GM18519 (cell line): ENCODE results near the gene MYO1E.

ENCODE experiments used
- ATAC-seq: cut with Tn5 transposase; IDR thresholded peaks from one replicate; pipeline ENCODE4 v1.9.1; 2021; ENCODE audit warnings: mild to moderate bottlenecking, moderate library complexity; ENCODE audit not compliant: unreplicated experiment, low FRiP score

MYO1E gene

DNA sequence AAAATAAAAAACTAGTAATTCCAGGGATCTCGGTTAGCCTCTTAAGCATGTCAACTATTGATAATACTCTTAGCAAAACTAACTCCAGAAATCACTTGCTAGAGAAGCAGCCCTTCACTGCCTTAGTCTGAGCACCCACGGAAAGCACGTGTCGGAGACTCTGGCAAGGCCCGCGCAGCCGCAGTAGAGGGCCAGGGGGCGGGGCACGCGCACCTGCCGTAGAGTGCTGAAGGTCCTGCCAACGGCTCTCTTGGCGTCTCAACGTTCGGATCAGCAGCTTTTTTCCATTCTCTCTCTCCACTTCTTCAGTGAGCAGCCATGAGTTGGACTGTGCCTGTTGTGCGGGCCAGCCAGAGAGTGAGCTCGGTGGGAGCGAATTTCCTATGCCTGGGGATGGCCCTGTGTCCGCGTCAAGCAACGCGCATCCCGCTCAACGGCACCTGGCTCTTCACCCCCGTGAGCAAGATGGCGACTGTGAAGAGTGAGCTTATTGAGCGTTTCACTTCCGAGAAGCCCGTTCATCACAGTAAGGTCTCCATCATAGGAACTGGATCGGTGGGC, 166.0 kb downstream of the MYO1E start, which contains the start of gene LDHAL6B:
TSS of gene LDHAL6B (plus strand) at position 221 of the 561 bp plus-strand sequence. CDS start at position 319, 98 bp downstream.
- ATAC-seq, result no peak

DNA sequence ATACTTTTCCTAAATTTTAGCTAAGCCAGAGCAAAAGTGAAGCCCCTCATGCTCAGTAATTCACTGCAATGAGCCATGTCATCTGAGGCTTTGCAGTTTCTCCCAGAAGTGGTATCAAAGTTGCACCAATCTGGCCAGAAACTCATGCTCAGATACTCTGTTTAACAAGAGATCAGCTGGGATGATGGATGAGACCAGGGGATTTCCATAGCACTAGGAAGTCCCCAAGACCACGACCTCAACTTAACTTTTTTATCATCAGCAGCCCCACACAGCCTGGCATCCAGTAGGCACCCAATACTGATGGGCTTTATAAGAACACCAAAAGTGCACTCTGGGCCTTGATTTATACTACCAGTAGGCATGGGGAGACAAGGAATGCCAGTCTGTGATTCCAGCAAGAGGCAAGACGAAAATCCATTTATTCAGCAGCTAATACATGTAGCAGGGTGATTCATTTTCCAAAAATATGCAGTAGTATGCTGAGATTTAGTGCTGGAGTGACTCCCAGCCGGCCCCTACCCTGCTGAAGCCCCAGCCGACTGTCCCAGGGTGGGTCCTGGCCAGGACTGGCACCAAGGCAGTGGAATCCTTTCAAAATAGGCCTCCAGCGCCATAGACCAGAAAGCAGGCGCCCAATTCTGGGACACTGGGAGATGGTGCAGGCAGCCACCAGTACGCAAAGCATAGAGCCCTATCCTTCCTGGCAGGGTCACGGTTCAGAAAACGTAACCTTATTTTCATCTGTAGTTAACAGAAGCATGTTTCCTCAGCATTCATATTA, 166.6 kb downstream of the MYO1E start:
- ATAC-seq, result no peak

GRCh38 chr15:59203657-59204056, 169.0 kb downstream of the MYO1E start:
- ATAC-seq, result no peak

- ATAC-seq, result no peak
Measured at GRCh38 chr15:59203008-59203407, 169.7 kb downstream of the MYO1E start.

DNA sequence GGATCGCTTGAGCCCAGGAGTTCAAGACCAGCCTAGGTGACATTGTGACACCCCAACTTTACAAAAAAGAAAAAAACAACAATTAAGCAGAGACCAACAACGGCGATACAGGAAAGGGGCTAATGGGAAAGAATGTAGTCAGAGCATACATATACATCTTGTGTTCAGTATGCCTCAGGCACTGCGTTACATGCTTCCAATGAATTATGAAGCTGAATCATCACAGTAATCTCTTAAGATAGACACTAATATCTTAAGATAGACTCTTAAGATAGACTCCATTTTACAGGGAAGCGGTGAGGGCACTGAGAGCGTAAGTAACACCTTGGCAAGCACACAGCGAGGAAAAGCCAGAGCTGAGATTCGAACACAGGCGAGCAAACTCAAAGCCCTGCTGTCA, 172.1 kb downstream of the MYO1E start:
- ATAC-seq, result no peak

DNA sequence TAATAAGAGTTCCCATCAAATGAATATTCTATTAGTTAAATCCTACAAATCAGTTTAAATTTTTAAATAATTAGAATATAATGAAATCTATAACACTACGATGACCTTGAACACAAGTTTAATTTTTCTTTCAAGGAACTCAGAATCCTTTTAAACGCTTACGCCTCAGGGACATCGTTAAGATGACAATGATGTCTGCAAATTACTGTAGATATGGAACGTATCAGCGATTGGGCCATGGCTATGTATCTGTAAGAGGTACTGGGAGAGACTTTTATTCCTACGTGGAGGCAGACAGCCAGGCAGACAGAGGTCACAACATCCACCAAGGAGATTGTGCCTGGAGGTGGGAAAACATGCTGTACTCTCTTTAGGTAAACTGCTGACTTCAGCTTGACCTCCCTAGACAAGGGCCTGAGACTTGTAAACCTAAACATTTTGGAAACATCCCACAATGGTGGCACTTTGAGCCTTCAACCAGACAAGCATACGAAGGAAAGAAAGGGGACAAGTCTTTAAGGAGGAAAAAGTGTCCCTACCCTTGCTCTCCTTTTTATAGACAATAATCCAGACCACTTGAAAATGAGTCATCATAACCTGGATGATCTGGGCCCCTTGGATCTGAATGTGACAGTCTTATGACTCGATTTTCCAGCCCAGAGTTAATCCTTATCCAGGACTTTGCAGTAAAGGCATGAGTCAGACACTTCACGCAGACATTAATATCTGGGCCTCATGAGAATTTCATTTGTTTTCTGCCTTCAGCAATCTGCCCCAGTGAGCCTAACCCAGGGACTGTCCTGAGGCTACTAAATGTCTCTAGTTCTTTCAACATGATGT, 172.8 kb downstream of the MYO1E start:
- no peak for ATAC-seq

DNA sequence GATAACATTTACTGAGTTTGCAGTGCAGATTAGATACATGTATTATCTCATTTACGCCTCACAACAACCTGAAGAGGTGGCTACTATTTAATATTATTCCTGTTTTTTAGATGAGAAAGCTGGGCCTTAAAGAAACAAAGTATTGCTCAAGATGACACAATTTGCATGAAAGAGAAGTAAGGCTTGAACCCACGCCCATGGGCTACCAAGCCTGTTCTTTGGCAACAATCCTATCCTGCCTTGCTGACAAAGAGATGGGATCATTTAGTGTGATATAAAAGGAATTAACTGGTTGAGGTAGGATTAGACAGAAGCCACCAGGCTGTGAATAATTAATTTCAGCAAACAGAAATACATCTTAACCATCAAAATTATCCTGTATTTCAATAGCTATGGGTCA, 175.2 kb downstream of the MYO1E start:
- ATAC-seq, result no peak

- ATAC-seq, result no peak
Measured at GRCh38 chr15:59196416-59196815, 176.3 kb downstream of the MYO1E start.

GRCh38 chr15:59194639-59195325, 177.9 kb downstream of the MYO1E start:
- no peak for ATAC-seq

GRCh38 chr15:59191855-59192237, 180.8 kb downstream of the MYO1E start:
- no peak for ATAC-seq

DNA sequence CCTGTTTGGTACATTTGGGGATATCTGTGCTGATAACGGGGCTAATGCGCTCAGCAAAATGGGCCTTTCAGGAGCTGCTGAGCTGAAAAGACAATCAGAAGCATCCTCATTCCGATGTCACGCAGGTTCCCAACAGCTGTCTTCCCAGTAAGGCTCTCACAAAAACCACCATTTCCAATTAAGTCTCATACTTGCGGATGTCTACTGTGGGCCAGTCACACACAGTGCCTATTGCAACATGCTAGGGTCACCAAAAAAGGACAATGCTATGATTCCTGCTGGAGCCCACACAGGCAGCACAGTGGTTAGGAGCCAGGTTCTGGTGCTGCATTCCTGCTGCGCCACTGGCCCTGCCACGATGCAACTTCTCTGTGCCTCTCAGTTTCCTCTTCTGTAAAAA, 182.4 kb downstream of the MYO1E start:
- no peak for ATAC-seq

- ATAC-seq, result no peak
Measured at GRCh38 chr15:59189241-59189640, 183.4 kb downstream of the MYO1E start.

GRCh38 chr15:59186501-59186900, 186.2 kb downstream of the MYO1E start:
- no peak for ATAC-seq

- no peak for ATAC-seq
Measured at GRCh38 chr15:59185725-59186124, 186.9 kb downstream of the MYO1E start.

GRCh38 chr15:59180945-59181600, 191.6 kb downstream of the MYO1E start:
- ATAC-seq, result no peak

DNA sequence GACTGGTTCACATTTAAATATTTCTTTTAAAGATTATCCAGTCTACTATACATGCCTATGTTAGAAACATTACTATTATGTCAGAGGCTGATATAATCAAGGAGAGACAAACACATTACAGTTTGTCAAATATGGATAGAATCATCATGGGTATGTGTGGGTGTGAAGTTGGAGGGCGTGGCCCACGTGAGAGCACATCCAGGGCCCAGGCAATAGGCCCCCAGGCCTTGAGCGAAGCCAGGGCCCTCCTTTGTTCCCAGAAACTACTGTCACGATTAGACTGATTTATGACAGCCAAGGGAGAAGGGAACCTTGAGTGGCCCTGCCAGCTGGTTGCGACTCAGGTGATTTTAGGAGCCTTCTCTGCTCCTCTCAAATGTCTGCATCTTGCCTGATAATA, 193.0 kb downstream of the MYO1E start:
- no peak for ATAC-seq

DNA sequence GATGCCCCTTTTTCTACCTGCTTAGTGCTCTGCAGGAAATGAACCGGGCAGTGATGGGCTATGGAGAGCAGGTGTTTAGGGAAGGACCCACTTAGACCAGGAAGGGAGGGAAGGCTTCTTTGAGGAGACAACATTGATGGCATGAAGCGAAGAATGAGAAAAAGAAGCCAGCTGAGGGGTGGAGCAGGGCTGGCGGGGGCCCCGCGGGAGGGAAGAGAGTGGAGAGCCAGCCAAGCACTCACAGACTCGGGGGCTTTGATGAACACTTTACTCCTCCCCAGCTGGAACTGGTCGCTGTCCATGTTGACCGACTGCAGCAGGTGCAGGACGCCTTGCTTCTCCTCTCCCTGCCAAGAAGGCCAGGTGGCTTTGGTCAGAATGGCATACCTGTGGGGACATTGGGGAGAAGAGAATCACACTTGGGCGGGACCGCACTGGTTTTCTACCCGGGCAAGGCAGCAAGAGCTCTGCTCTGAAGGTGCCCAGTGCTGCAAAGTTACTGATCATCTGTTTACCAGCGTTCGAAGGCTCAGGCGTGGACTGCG, 194.4 kb downstream of the MYO1E start:
- no peak for ATAC-seq

DNA sequence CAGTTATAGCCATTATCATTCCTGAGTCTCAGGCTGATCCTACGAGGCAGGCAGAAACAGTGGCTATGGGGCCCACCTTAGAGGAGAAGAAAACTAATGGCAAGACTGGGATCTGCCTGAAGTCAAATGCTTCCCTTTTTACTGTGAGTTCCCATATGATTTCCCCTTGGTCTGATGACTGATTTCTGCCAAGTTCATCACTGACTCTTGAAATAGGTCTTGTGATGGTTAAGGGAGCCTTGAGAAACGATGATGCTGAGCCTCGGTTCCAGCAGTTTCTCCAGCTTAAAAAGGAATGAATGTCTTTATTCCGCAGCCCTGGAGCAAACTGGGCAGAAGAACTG, 195.4 kb downstream of the MYO1E start:
- no peak for ATAC-seq

DNA sequence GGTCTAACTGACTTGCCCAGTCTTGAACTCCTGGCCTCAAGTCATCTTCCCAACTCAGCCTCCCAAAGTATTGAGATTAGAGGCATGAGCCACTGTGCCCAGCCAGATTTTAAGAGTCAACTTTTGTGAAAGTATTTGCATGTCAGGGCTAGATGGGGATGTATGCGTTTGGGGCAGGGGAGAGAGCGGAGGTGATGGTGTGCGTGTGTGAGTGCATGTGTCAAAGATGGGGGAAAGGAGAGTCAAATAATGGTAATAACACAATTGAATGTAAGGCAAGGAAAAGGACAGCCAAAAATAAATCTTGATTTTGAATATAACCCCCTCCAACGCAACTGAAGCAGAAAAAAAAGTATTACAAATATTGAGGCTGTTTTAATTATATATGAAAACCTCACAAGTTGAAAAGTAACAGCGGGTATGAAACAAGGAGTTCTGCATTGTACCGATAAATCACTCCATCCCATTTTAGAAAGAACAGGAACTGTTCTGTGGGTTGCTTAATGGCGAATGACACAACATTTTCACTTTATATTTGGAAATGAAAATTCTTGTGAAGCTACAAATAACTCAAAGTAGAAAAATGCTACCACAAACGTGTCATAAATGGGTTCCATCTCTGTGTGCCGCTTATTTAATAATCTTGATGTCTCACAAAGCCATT, 195.9 kb downstream of the MYO1E start:
- ATAC-seq, result no peak
